ENCODE results near the gene ADTRP. TPM values are rescaled to one million over a fixed set of nuclear protein-coding genes. Genes with fewer than 3 reads are reported as not detected.

The ADTRP gene
- total RNA-seq, 1 donor from 2014 or later, result 3.4 TPM

DNA sequence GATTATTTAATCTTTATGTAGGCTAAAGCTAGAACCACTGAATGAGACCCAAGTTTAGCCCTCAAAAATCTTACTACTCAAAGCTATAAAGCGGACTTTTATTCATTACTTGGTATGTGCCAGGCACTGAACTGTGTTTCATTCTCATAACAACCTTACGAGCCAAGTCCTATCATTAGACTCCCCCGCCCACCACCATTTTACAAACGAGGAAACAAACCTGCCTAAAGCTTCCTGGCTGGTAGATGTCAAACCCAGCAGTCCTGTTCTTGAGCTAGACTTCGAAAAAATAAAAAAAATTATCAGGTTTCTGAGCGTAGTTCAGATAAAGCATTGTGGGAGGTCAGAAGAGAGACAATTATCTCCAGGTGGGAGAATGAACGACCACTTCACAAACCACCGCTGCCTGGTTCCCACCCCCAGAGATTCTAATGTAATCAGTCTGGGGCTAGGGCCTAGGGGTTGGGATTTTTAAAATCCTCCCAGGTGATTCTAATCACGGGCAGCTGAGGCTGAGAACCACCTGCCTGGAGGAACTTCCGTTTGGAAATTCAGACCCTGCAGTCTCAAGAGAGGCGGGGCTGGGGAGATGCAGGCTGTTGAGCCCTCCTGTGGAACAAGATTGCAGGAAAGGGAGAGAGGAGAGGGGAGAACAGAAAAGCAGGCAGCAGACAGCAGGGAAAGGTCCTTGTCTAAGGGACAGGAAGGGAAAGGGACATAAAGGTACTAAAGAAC, 8.6 kb downstream of the ADTRP start:
- no peaks in the 10 kb centered on the region for H3K27me3 Mint-ChIP-seq (ENCODE audit: low read depth)
- no peak overlapping the region for H3K4me3 Mint-ChIP-seq
- TF ChIP-seq, protein P1, sequence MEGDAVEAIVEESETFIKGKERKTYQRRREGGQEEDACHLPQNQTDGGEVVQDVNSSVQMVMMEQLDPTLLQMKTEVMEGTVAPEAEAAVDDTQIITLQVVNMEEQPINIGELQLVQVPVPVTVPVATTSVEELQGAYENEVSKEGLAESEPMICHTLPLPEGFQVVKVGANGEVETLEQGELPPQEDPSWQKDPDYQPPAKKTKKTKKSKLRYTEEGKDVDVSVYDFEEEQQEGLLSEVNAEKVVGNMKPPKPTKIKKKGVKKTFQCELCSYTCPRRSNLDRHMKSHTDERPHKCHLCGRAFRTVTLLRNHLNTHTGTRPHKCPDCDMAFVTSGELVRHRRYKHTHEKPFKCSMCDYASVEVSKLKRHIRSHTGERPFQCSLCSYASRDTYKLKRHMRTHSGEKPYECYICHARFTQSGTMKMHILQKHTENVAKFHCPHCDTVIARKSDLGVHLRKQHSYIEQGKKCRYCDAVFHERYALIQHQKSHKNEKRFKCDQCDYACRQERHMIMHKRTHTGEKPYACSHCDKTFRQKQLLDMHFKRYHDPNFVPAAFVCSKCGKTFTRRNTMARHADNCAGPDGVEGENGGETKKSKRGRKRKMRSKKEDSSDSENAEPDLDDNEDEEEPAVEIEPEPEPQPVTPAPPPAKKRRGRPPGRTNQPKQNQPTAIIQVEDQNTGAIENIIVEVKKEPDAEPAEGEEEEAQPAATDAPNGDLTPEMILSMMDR (IDR thresholded peaks at IDR 0.05; ENCODE audit: unreplicated experiment), result no peak
- peak overlapping the region; percentile 75 for H3K27ac Mint-ChIP-seq
- DNase-seq (ENCODE audit: low spot score in 2 of 2, unreplicated experiment in 2 of 2), result no peak
- no peaks in the 10 kb centered on the region for H3K9me3 Mint-ChIP-seq
- H3K4me1 Mint-ChIP-seq, result peaks cover 40% of the 10 kb centered on the region
- no peaks in the 10 kb centered on the region for H3K36me3 Mint-ChIP-seq

GRCh38 chr6:11769244-11769643, 9.4 kb downstream of the ADTRP start:
- Mint-ChIP-seq H3K9me3 (no peaks in the 10 kb centered on the region), H3K36me3 (no peaks in the 10 kb centered on the region), H3K27ac (no peak overlapping the region), H3K27me3 (ENCODE audit: low read depth) (no peaks in the 10 kb centered on the region), H3K4me1 (peaks cover 43% of the 10 kb centered on the region), H3K4me3 (no peak overlapping the region)
- TF ChIP-seq, protein P1 (IDR thresholded peaks at IDR 0.05; ENCODE audit: unreplicated experiment), result no peak
- DNase-seq (ENCODE audit: low spot score in 2 of 2, unreplicated experiment in 2 of 2), result no peak

DNA sequence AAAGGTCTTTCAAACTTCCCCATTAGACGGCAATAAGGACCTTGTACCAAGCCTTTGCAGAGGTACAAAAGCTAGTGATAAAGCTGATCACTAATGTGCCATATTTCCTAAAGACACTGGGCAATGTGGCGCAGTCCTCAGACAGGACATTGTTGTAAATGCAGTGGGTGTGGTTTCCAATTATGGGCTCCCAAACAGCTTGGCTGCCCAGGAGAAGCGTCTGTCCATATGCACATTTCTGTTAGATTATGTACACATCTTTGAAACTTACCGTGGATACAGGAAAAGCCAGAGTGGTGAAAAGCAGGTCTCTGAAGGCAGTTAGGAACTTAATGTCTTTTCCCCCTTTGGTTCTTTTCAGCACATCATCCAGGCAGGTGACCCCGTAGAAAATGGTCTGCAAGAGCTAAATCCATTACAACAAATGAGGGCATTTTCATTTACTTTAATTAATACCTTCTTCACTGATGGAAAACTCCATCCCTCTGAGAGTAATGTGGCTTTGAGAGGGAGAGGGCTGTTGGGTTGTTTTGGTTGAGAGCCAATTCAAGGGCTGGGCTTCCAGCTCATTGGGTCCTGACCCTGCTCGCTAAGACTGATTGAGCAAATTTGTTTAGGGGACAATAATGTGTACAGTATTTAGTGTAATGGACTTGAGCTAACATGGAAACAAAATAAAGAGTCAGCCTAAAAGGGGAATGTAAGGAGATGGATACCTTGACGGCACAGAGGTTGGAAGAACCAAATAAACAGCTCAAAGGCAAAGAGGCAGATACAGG, 10.4 kb downstream of the ADTRP start:
- no peak for DNase-seq (ENCODE audit: low spot score in 2 of 2, unreplicated experiment in 2 of 2)
- Mint-ChIP-seq H3K27ac (no peak overlapping the region), H3K9me3 (no peaks in the 10 kb centered on the region), H3K27me3 (ENCODE audit: low read depth) (no peaks in the 10 kb centered on the region), H3K36me3 (no peaks in the 10 kb centered on the region), H3K4me3 (no peak overlapping the region), H3K4me1 (peaks cover 53% of the 10 kb centered on the region)
- TF ChIP-seq, protein P1 (IDR thresholded peaks at IDR 0.05; ENCODE audit: unreplicated experiment), result no peak

DNA sequence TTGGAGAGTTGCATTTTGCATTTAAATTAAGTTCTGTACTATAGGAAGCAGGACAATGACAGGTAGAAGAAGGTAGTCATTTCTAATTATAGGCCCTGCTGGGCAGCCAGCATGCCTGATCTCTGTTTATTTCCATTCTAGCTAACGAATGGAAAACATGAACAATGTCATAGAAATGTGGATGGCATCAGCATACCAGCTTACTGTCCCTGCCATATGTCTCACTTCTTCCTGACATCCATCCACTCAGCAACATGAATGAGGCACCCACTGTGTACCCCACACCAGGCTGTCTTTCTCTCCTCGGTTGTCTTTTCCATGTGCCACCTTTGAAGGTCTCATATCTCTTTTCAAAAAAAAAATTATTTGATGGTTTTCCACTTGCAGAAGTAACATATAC, 11.1 kb downstream of the ADTRP start:
- no peak overlapping the region for H3K4me3 Mint-ChIP-seq
- H3K36me3 Mint-ChIP-seq, result no peaks in the 10 kb centered on the region
- no peaks in the 10 kb centered on the region for H3K9me3 Mint-ChIP-seq
- H3K27me3 Mint-ChIP-seq (ENCODE audit: low read depth), result no peaks in the 10 kb centered on the region
- no peak for DNase-seq (ENCODE audit: low spot score in 2 of 2, unreplicated experiment in 2 of 2)
- peaks cover 54% of the 10 kb centered on the region for H3K4me1 Mint-ChIP-seq
- no peak overlapping the region for H3K27ac Mint-ChIP-seq
- TF ChIP-seq, protein P1 (IDR thresholded peaks at IDR 0.05; ENCODE audit: unreplicated experiment), result no peak

- no peak for DNase-seq (ENCODE audit: low spot score in 2 of 2, unreplicated experiment in 2 of 2)
- H3K9me3 Mint-ChIP-seq, result no peaks in the 10 kb centered on the region
- TF ChIP-seq, protein P1 (IDR thresholded peaks at IDR 0.05; ENCODE audit: unreplicated experiment), result no peak
- H3K36me3 Mint-ChIP-seq, result no peaks in the 10 kb centered on the region
- peaks cover 55% of the 10 kb centered on the region for H3K4me1 Mint-ChIP-seq
- peak overlapping the region; percentile 58 for H3K27ac Mint-ChIP-seq
- H3K27me3 Mint-ChIP-seq (ENCODE audit: low read depth), result no peaks in the 10 kb centered on the region
- no peak overlapping the region for H3K4me3 Mint-ChIP-seq
Measured at GRCh38 chr6:11766589-11767450, 11.8 kb downstream of the ADTRP start.

Data from mesothelial cell of epicardium (in vitro differentiated cells).